ENCODE data around the gene ZNF2. TPM values are rescaled to one million over a fixed set of nuclear protein-coding genes. Genes with fewer than 3 reads are reported as not detected.

Gene ZNF2
- total and polyA plus RNA-seq, 2 of the 13 experiments (the other 11 are each of a cell fraction or from before 2014, with no cell fraction given): 4.3 to 6.1 TPM

GRCh38 chr2:95158891-95159619 lies 6.6 kb upstream of the ZNF2 start (continued):
- TF ChIP-seq GMEB1 (CRISPR knock-in tag; IDR thresholded peaks at IDR 0.05; ENCODE audit: borderline replicate concordance) (no peak), ZNF460 (CRISPR knock-in tag; IDR thresholded peaks at IDR 0.05; ENCODE audit: borderline replicate concordance) (no peak), MBD4 (IDR thresholded peaks at IDR 0.05; ENCODE audit: borderline replicate concordance, low read length) (no peak), NR3C1 (CRISPR knock-in tag; IDR thresholded peaks at IDR 0.05) (no peak), NFE2 (CRISPR knock-in tag; IDR thresholded peaks at IDR 0.05) (no peak), ZNF839 (CRISPR knock-in tag; IDR thresholded peaks at IDR 0.05; ENCODE audit: borderline replicate concordance) (no peak), ZNF589 (CRISPR knock-in tag; conservative IDR thresholded peaks at IDR 0.05) (0 out of 2 replicates have a peak, but pooled peaks have one; percentile 50), RFXANK (CRISPR knock-in tag; IDR thresholded peaks at IDR 0.05) (no peak), SRSF1 (optimal IDR thresholded peaks at IDR 0.05; ENCODE audit: low read depth, low read length) (no peak), GFI1 (CRISPR knock-in tag; IDR thresholded peaks at IDR 0.05; ENCODE audit: borderline replicate concordance) (no peak; the same call in 1 of the 2 replicates), NCOA5 (CRISPR knock-in tag; IDR thresholded peaks at IDR 0.05) (no peak), ARID2 (CRISPR knock-in tag; IDR thresholded peaks at IDR 0.05; ENCODE audit: borderline replicate concordance) (0 out of 2 replicates have a peak, but pooled peaks have one; percentile 65), FOXP4 (CRISPR knock-in tag; IDR thresholded peaks at IDR 0.05) (no peak), SKI (IDR thresholded peaks at IDR 0.05; ENCODE audit: partially characterized antibody) (no peak), PCBP2 (optimal IDR thresholded peaks at IDR 0.05; ENCODE audit: low read depth, low read length, poor library complexity, severe bottlenecking) (no peak), KDM5A (IDR thresholded peaks at IDR 0.05; ENCODE audit: borderline replicate concordance, low read length) (no peak), ZNF451 (CRISPR knock-in tag; IDR thresholded peaks at IDR 0.05) (no peak), ZNF672 (CRISPR knock-in tag; IDR thresholded peaks at IDR 0.05) (no peak), FUBP1 (CRISPR knock-in tag; IDR thresholded peaks at IDR 0.05; ENCODE audit: borderline replicate concordance) (no peak), THAP8 (CRISPR knock-in tag; IDR thresholded peaks at IDR 0.05; ENCODE audit: borderline replicate concordance) (no peak; the same call in 1 of the 2 replicates), ZNF740 (CRISPR knock-in tag; IDR thresholded peaks at IDR 0.05) (no peak), POGZ (CRISPR knock-in tag; IDR thresholded peaks at IDR 0.05) (no peak), CENPX (CRISPR knock-in tag; IDR thresholded peaks at IDR 0.05) (no peak), SRF (IDR thresholded peaks at IDR 0.05; ENCODE audit: low read depth, low read length) (no peak)

Measured in HepG2 (cell line).